BLaER1 (cell line): Measurements from ENCODE around the gene CRX.
"Not testable (repeated sequence)": the region's sequence is repeated elsewhere in the genome, so short reads cannot be mapped to it uniquely, and the experiment has no call there.

Experiments
- H3K27ac ChIP-seq: shearing (Covaris generic); formaldehyde crosslinking; 2 replicates; pipeline ENCODE4 v1.8.1; 2022
- H3K27me3 ChIP-seq: shearing (Covaris generic); formaldehyde crosslinking; 2 replicates; pipeline ENCODE4 v1.8.1; 2022
- H3K36me3 ChIP-seq: shearing (Covaris generic); formaldehyde crosslinking; 2 replicates; pipeline ENCODE4 v1.8.1; 2022
- H3K4me1 ChIP-seq: shearing (Covaris generic); formaldehyde crosslinking; 2 replicates; pipeline ENCODE4 v1.8.1; 2022
- H3K4me2 ChIP-seq: shearing (Covaris generic); formaldehyde crosslinking; 2 replicates; pipeline ENCODE4 v1.8.1; 2022
- H3K4me3 ChIP-seq: shearing (Covaris generic); formaldehyde crosslinking; 2 replicates; pipeline ENCODE4 v1.8.1; 2022
- H3K9ac ChIP-seq: shearing (Covaris generic); formaldehyde crosslinking; 2 replicates; pipeline ENCODE4 v1.8.1; 2022
- H3K9me3 ChIP-seq: shearing (Covaris generic); formaldehyde crosslinking; 2 replicates; pipeline ENCODE4 v1.8.1; 2022
- H4K20me1 ChIP-seq: shearing (Covaris generic); formaldehyde crosslinking; 2 replicates; pipeline ENCODE4 v1.8.1; 2022
- Cebpa-rat ChIP-seq: shearing (Covaris generic); IDR thresholded peaks from 2 replicates; pipeline ENCODE4 v1.8.1; 2022

Gene CRX

DNA sequence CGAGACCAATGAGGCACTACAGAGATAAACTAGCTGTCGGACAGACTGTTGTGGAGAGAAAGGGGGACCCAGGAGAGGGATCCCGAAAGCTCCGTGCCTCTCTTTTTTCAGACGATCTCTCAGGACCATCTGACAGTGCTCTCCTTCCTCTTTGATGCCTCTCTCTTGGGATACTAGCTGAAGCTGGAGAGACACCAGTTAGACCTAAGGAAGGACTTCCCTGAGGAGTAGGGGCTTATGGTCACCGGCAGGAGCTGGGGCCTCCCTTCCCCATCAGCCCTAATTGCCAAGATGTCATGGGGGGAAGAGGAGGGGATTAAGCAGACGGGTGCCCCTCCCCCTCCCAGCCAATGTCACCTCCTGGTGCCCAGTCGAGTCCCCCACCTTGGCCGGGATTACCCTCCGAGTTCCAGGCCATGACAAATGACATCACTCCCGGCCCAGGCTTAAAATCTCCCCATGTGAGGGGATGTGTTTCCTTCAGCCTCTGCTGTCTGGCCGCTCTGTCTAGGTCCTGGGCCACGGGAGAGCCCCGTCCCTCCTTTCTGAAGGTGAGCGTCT is at the start of gene CRX:
Gene CRX, plus strand, starts transcription at position 478 of the 561 bp plus-strand sequence. CDS start 12,507 bp downstream, outside the sequence.
- no peak for TF ChIP-seq Cebpa-rat
- Histone ChIP-seq H3K4me2 (no peak within 1 kb of the TSS), H3K4me3 (no peak within 1 kb of the TSS), H3K9me3 (no peaks in the 10 kb centered on the region), H3K4me1 (no peaks in the 10 kb centered on the region), H3K27ac (no peak within 1 kb of the TSS), H3K36me3 (no peaks in the 10 kb centered on the region), H3K27me3 (peaks cover 24% of the 10 kb centered on the region), H4K20me1 (no peaks in the 10 kb centered on the region), H3K9ac (no peak within 1 kb of the TSS)

- H3K9ac ChIP-seq: no peak overlapping the region
- H3K9me3 ChIP-seq: no peaks in the 10 kb centered on the region
- H3K4me1 ChIP-seq: peaks cover 24% of the 10 kb centered on the region
- H3K4me3 ChIP-seq: no peak overlapping the region
- no peak overlapping the region for H3K4me2 ChIP-seq
- H4K20me1 ChIP-seq: 0 out of 2 replicates have a peak, but pooled peaks cover 7% of the 10 kb centered on the region
- H3K36me3 ChIP-seq: peaks cover 10% of the 10 kb centered on the region
- no peak for TF ChIP-seq Cebpa-rat
- no peak overlapping the region for H3K27ac ChIP-seq
- H3K27me3 ChIP-seq: no peaks in the 10 kb centered on the region
Observed at GRCh38 chr19:47776568-47776967, 45.2 kb upstream of the CRX start.

GRCh38 chr19:47777245-47778048 is 44.3 kb upstream of the CRX start:
- peak overlapping the region; percentile 80 for H3K4me3 ChIP-seq
- H3K4me2 ChIP-seq: peak overlapping the region; percentile 97
- H3K9ac ChIP-seq: peak overlapping the region; percentile 96; the same call in 1 of the 2 replicates
- H3K27me3 ChIP-seq, H3K9me3 ChIP-seq, H4K20me1 ChIP-seq: not testable (repeated sequence)
- peaks cover 24% of the 10 kb centered on the region for H3K4me1 ChIP-seq
- peak overlapping the region; percentile 98; the same call in 1 of the 2 replicates for H3K27ac ChIP-seq
- H3K36me3 ChIP-seq: peaks cover 19% of the 10 kb centered on the region

GRCh38 chr19:47778049-47778953 is 43.4 kb upstream of the CRX start, which contains the start of gene SELENOW:
TSS of gene SELENOW (plus strand) at chr19:47778703. CDS start at chr19:47778786, 83 bp downstream.
- peaks cover 7% of the 10 kb centered on the region; the same call in 1 of the 2 replicates for H4K20me1 ChIP-seq
- no peaks in the 10 kb centered on the region for H3K27me3 ChIP-seq
- H3K9ac ChIP-seq: peak within 1 kb of the TSS; percentile 96
- peak within 1 kb of the TSS; percentile 97 for H3K4me2 ChIP-seq
- peaks cover 28% of the 10 kb centered on the region for H3K36me3 ChIP-seq
- H3K4me1 ChIP-seq: peaks cover 24% of the 10 kb centered on the region
- H3K4me3 ChIP-seq: peak within 1 kb of the TSS; percentile 80
- TF ChIP-seq Cebpa-rat: no peak
- H3K9me3 ChIP-seq: no peaks in the 10 kb centered on the region
- peak within 1 kb of the TSS; percentile 98 for H3K27ac ChIP-seq

- peaks cover 7% of the 10 kb centered on the region; the same call in 1 of the 2 replicates for H4K20me1 ChIP-seq
- TF ChIP-seq Cebpa-rat: no peak
- H3K9me3 ChIP-seq: no peaks in the 10 kb centered on the region
- peaks cover 24% of the 10 kb centered on the region for H3K4me1 ChIP-seq
- H3K36me3 ChIP-seq: peaks cover 34% of the 10 kb centered on the region
- H3K27me3 ChIP-seq: no peaks in the 10 kb centered on the region
- peak overlapping the region; percentile 98 for H3K27ac ChIP-seq
- H3K9ac ChIP-seq: peak overlapping the region; percentile 96
- H3K4me2 ChIP-seq: peak overlapping the region; percentile 97
- H3K4me3 ChIP-seq: peak overlapping the region; percentile 80
Observed at GRCh38 chr19:47778954-47779351, 42.8 kb upstream of the CRX start.

DNA sequence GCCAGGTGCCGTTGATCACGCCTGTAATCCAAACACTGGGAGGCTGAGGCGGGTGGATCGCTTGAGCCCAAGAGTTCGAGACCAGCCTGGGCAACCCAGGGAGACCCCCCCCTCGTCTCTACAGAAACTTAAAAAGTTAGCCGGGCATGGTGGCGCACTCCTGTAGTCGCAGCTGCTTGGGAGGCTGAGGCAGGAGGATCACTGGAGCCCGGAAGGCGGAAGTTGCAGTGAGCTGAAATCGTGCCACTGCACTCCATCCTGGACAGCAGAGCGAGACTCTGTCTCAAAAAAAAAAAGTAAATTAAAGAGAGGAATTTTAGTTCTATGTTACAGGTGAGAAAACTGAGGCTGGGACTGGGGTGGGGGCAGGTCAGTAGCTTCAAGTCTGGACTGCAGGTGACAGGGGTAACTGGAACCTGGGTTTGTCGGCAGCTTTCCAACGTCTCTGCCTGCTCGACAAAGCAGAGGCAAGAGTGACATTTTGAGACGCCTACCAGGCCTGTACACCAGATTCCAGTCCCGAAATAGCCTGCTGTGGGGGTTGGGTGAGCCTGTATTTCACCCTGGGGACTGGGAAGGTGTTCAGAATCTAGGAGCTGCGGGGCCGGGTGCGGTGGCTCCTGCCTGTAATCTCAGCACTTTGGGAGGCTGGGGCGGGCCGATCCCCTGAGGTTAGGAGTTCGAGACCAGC is 42.1 kb upstream of the CRX start:
- Histone ChIP-seq H3K27me3 (no peaks in the 10 kb centered on the region), H3K4me2 (peak overlapping the region; percentile 97), H3K4me3 (peak overlapping the region; percentile 80), H4K20me1 (peaks cover 7% of the 10 kb centered on the region; the same call in 1 of the 2 replicates), H3K36me3 (peaks cover 41% of the 10 kb centered on the region), H3K4me1 (peaks cover 24% of the 10 kb centered on the region), H3K9me3 (no peaks in the 10 kb centered on the region), H3K9ac (peak overlapping the region; percentile 96; the same call in 1 of the 2 replicates), H3K27ac (no peak overlapping the region)
- TF ChIP-seq Cebpa-rat: no peak

- no peak overlapping the region for H3K9ac ChIP-seq
- H3K4me1 ChIP-seq: peaks cover 24% of the 10 kb centered on the region
- no peaks in the 10 kb centered on the region for H3K27me3 ChIP-seq
- no peak overlapping the region for H3K4me3 ChIP-seq
- TF ChIP-seq Cebpa-rat: no peak
- peaks cover 7% of the 10 kb centered on the region; the same call in 1 of the 2 replicates for H4K20me1 ChIP-seq
- H3K9me3 ChIP-seq: no peaks in the 10 kb centered on the region
- H3K27ac ChIP-seq: no peak overlapping the region
- peak overlapping the region; percentile 97 for H3K4me2 ChIP-seq
- peaks cover 47% of the 10 kb centered on the region for H3K36me3 ChIP-seq
Observed at GRCh38 chr19:47780215-47780551, 41.6 kb upstream of the CRX start.

GRCh38 chr19:47781590-47782262 is 40.0 kb upstream of the CRX start:
- H3K9ac ChIP-seq: no peak overlapping the region
- no peaks in the 10 kb centered on the region for H3K27me3 ChIP-seq
- no peak overlapping the region for H3K4me3 ChIP-seq
- no peak overlapping the region for H3K4me2 ChIP-seq
- H3K4me1 ChIP-seq: peaks cover 24% of the 10 kb centered on the region
- H3K9me3 ChIP-seq: no peaks in the 10 kb centered on the region
- H4K20me1 ChIP-seq: peaks cover 7% of the 10 kb centered on the region; the same call in 1 of the 2 replicates
- H3K27ac ChIP-seq: no peak overlapping the region
- no peak for TF ChIP-seq Cebpa-rat
- H3K36me3 ChIP-seq: peaks cover 62% of the 10 kb centered on the region
